H1 (cell line): Measurements from ENCODE around the gene ATP2A3. TPM values are rescaled to one million over a fixed set of nuclear protein-coding genes. Genes with fewer than 3 reads are reported as not detected.

ENCODE experiments used
- CTCF ChIA-PET: fragments of 300-600 bp; sonication (Branson Sonifier 250); formaldehyde crosslinking; loops from one replicate; lab custom pipeline; 2021; ENCODE audit not compliant: partially characterized antibody; lab: Charles Lee
- POLR2A ChIA-PET: fragments of 300-600 bp; sonication (Branson Sonifier 250); formaldehyde crosslinking; loops from one replicate; lab custom pipeline; 2021; ENCODE audit warnings: inconsistent platforms; ENCODE audit not compliant: partially characterized antibody; lab: Charles Lee
- DNase-seq, 2 experiments: peaks; one replicate each; pipeline versions ENCODE4 v3.0.0 to v3.0.0-alpha.2; 2010 to 2022; ENCODE audit warnings: low spot score in 2 of 2, low read depth in 1 of 2, mixed read lengths in 1 of 2
- FAIRE-seq: peaks from 2 replicates; lab custom pipeline; 2011; peaks lifted over from hg19 to GRCh38; lab: Jason Lieb, UNC
- H2AFZ ChIP-seq: 2 replicates; pipeline ENCODE4 v1.8.1; 2012; ENCODE audit warnings: low read length, inconsistent platforms
- H2AK5ac ChIP-seq: 2 replicates; pipeline ENCODE4 v1.6.1; 2013; ENCODE audit warnings: low read depth, low read length
- H2BK120ac ChIP-seq: replicated peaks from 2 replicates; pipeline ENCODE3; 2013; ENCODE audit warnings: low read depth, low read length, inconsistent platforms
- H2BK12ac ChIP-seq: 2 replicates; pipeline ENCODE4 v1.6.1; 2013; ENCODE audit warnings: low read depth, low read length
- H2BK15ac ChIP-seq: 2 replicates; pipeline ENCODE4 v1.6.1; 2013; ENCODE audit warnings: low read length
- H2BK20ac ChIP-seq: 2 replicates; pipeline ENCODE4 v1.6.1; 2013; ENCODE audit warnings: low read length
- H2BK5ac ChIP-seq: 2 replicates; pipeline ENCODE4 v1.6.1; 2013; ENCODE audit warnings: low read depth, low read length
- H3K14ac ChIP-seq: 2 replicates; pipeline ENCODE4 v1.6.1; 2013; ENCODE audit warnings: inconsistent platforms; ENCODE audit not compliant: insufficient read length
- H3K18ac ChIP-seq: 2 replicates; pipeline ENCODE4 v1.6.1; 2013; ENCODE audit warnings: low read length; ENCODE audit errors: extremely low read depth
- H3K23ac ChIP-seq: 2 replicates; pipeline ENCODE4 v1.6.1; 2013; ENCODE audit warnings: inconsistent platforms; ENCODE audit not compliant: insufficient read length
- H3K23me2 ChIP-seq: 2 replicates; pipeline ENCODE4 v1.6.1; 2013; ENCODE audit warnings: low read depth, low read length
- H3K27ac ChIP-seq: 2 replicates; pipeline ENCODE4 v1.6.1; 2011; ENCODE audit warnings: low read depth, low read length, inconsistent platforms
- H3K27me3 ChIP-seq, 4 experiments: replicated peaks in 1 of 4; 1 replicate in 1 of 4; 2 replicates in 3 of 4; pipeline versions ENCODE4 v1.6.1 to v1.8.1; 2011 to 2013; ENCODE audit warnings: low read length in 3 of 4, mild to moderate bottlenecking in 3 of 4, inconsistent platforms in 2 of 4, mixed read lengths in 2 of 4, moderate library complexity in 1 of 4; ENCODE audit not compliant: control insufficient read depth in 3 of 4, insufficient read depth in 3 of 4; ENCODE audit errors: extremely low read depth in 1 of 4
- H3K36me3 ChIP-seq, 4 experiments: 2 replicates each; pipeline versions ENCODE4 v1.6.1 to v1.8.1; 2011 to 2013; ENCODE audit warnings: mild to moderate bottlenecking in 4 of 4, low read length in 3 of 4, moderate library complexity in 2 of 4, control low read depth in 1 of 4, inconsistent platforms in 1 of 4; ENCODE audit not compliant: insufficient read depth in 4 of 4, control insufficient read depth in 2 of 4
- H3K4ac ChIP-seq: replicated peaks from 2 replicates; pipeline ENCODE3; 2013; ENCODE audit warnings: low read length, low read depth, mixed read lengths, inconsistent platforms; ENCODE audit not compliant: insufficient read length
- H3K4me1 ChIP-seq, 4 experiments: replicated peaks in 1 of 4; 1 replicate in 1 of 4; 2 replicates in 3 of 4; pipeline versions ENCODE4 v1.6.1 to v1.8.1; 2011 to 2013; ENCODE audit warnings: low read length in 3 of 4, inconsistent platforms in 2 of 4, mixed read lengths in 1 of 4; ENCODE audit not compliant: insufficient read depth in 4 of 4, control insufficient read depth in 3 of 4
- H3K4me2 ChIP-seq, 2 experiments: 2 replicates each; pipeline versions ENCODE4 v1.6.1 to v1.8.1; 2011 to 2013; ENCODE audit warnings: low read depth in 2 of 2, low read length in 2 of 2, control low read depth in 1 of 2, inconsistent platforms in 1 of 2, mild to moderate bottlenecking in 1 of 2; ENCODE audit not compliant: insufficient read depth in 1 of 2
- H3K4me3 ChIP-seq, 4 experiments: fragments of 200-600, 300-600 bp in 1 of 4; sonication (generic), shearing (Covaris generic), sonication (Bioruptor Twin) in 1 of 4; 2 replicates each; pipeline versions ENCODE4 v1.5.1 to v1.8.1; 2011 to 2016; ENCODE audit warnings: low read length in 4 of 4, low read depth in 3 of 4, control low read depth in 2 of 4, inconsistent platforms in 2 of 4, mild to moderate bottlenecking in 2 of 4, mixed read lengths in 1 of 4, moderate library complexity in 1 of 4; ENCODE audit not compliant: insufficient read depth in 2 of 4; ENCODE audit errors: extremely low read depth in 1 of 4
- H3K56ac ChIP-seq: replicated peaks from 2 replicates; pipeline ENCODE3; 2013; ENCODE audit warnings: low read depth, mild to moderate bottlenecking, mixed read lengths, low read length, inconsistent platforms; ENCODE audit not compliant: insufficient read length
- H3K79me1 ChIP-seq: 2 replicates; pipeline ENCODE4 v1.6.1; 2013; ENCODE audit warnings: low read depth, low read length, control low read depth
- H3K79me2 ChIP-seq, 2 experiments: 2 replicates each; pipeline versions ENCODE4 v1.6.1 to v1.8.1; 2012 to 2013; ENCODE audit warnings: low read length in 2 of 2, mild to moderate bottlenecking in 2 of 2, inconsistent platforms in 1 of 2; ENCODE audit not compliant: insufficient read depth in 2 of 2, control insufficient read depth in 1 of 2
- H3K9ac ChIP-seq, 4 experiments: replicated peaks in 1 of 4; 1 replicate in 1 of 4; 2 replicates in 3 of 4; pipeline versions ENCODE4 v1.6.1 to v1.8.1; 2011 to 2013; ENCODE audit warnings: low read depth in 3 of 4, low read length in 3 of 4, control low read depth in 2 of 4, mild to moderate bottlenecking in 2 of 4, moderate library complexity in 2 of 4, inconsistent platforms in 1 of 4; ENCODE audit errors: extremely low read depth in 1 of 4
- H3K9me3 ChIP-seq, 2 experiments: 2 replicates each; pipeline versions ENCODE4 v1.6.1 to v1.8.1; 2012 to 2013; ENCODE audit warnings: mild to moderate bottlenecking in 2 of 2, moderate library complexity in 2 of 2, control low read depth in 1 of 2, inconsistent platforms in 1 of 2, low read depth in 1 of 2, low read length in 1 of 2, mixed read lengths in 1 of 2; ENCODE audit not compliant: insufficient read depth in 2 of 2
- H4K20me1 ChIP-seq, 2 experiments: replicated peaks in 1 of 2; 2 replicates each; pipeline versions ENCODE3 to v1.8.1; 2011 to 2013; ENCODE audit warnings: inconsistent platforms in 2 of 2, low read length in 2 of 2, mild to moderate bottlenecking in 1 of 2; ENCODE audit not compliant: insufficient read depth in 2 of 2, control insufficient read depth in 1 of 2
- H4K5ac ChIP-seq: 2 replicates; pipeline ENCODE4 v1.6.1; 2013; ENCODE audit warnings: low read length, low read depth, mixed read lengths, inconsistent platforms; ENCODE audit not compliant: insufficient read length
- H4K8ac ChIP-seq: 2 replicates; pipeline ENCODE4 v1.8.0; 2013; ENCODE audit warnings: mild to moderate bottlenecking, moderate library complexity, low read length, inconsistent platforms; ENCODE audit not compliant: insufficient read depth; ENCODE audit errors: extremely low read depth
- H4K91ac ChIP-seq: replicated peaks from 2 replicates; pipeline ENCODE3; 2013; ENCODE audit warnings: low read length, mixed read lengths, inconsistent platforms; ENCODE audit not compliant: insufficient read length
- ASH2L ChIP-seq: fragments of 200-600, 300-600 bp; sonication (generic); IDR thresholded peaks from one replicate; pipeline ENCODE4 v1.7.1; 2017; ENCODE audit warnings: low read length
- ATF2 ChIP-seq: IDR thresholded peaks from 2 replicates; pipeline ENCODE4 v1.6.1; 2012; ENCODE audit warnings: low read length, inconsistent platforms
- BCL11A ChIP-seq, 2 experiments: IDR thresholded peaks; one replicate each; pipeline ENCODE4 v1.6.1; 2011; ENCODE audit warnings: low read depth in 2 of 2, low read length in 2 of 2, mild to moderate bottlenecking in 2 of 2
- KDM1A ChIP-seq: fragments of 200-600, 300-600 bp; sonication (generic); IDR thresholded peaks from 2 replicates; pipeline ENCODE4 v1.7.1; 2016; ENCODE audit warnings: mild to moderate bottlenecking, low read length, borderline replicate concordance
- KDM4A ChIP-seq: IDR thresholded peaks from one replicate; pipeline ENCODE4 v1.7.1; 2012; ENCODE audit warnings: low read depth, mild to moderate bottlenecking, moderate library complexity, low read length, inconsistent platforms; ENCODE audit not compliant: severe bottlenecking
- NRF1 ChIP-seq: IDR thresholded peaks from 2 replicates; pipeline ENCODE4 v1.6.1; 2011; ENCODE audit warnings: mild to moderate bottlenecking, low read depth, low read length, improper control_type of control experiment
- PHF8 ChIP-seq: fragments of 200-600 bp; sonication (generic); conservative IDR thresholded peaks from 2 replicates; pipeline ENCODE4 v1.7.1; 2012; ENCODE audit warnings: low read depth, mild to moderate bottlenecking, inconsistent platforms, low read length, moderate library complexity
- SIX5 ChIP-seq: IDR thresholded peaks from 2 replicates; pipeline ENCODE4 v1.6.1; 2011; ENCODE audit warnings: mild to moderate bottlenecking, low read depth, low read length
- ZNF274 ChIP-seq: IDR thresholded peaks from 2 replicates; pipeline ENCODE4 v1.7.0; 2012; ENCODE audit warnings: low read length, borderline replicate concordance; ENCODE audit errors: extremely low read depth
- WGBS, 2 experiments: shearing (Covaris generic) in 1 of 2; methylation state at CpG; one replicate each; pipeline versions ENCODE4 v1.1.6 to v1.1.7; 2013 to 2015; ENCODE audit warnings: low lambda C conversion rate in 2 of 2, mixed read lengths in 2 of 2, inconsistent platforms in 1 of 2, low coverage in 1 of 2, missing lambda C conversion rate in 1 of 2; ENCODE audit not compliant: insufficient replicate concordance in 2 of 2, insufficient coverage in 1 of 2, insufficient read length in 1 of 2; ENCODE audit errors: extremely low coverage in 1 of 2, missing lambda C conversion rate in 1 of 2; 5-methylcytosine and 5-hydroxymethylcytosine counted together
- polyA plus RNA-seq, 7 experiments: library from polyadenylated mRNA; depleted of rRNA in 3 of 7; stranded (reverse) in 5 of 7; unstranded in 2 of 7; fragments of >200 nt in 5 of 7; fragments of 200-250 nt in 2 of 7; gene quantifications; 1 replicate in 5 of 7; 2 replicates in 1 of 7; 4 replicates in 1 of 7; pipeline versions ENCODE4 v1.2.1 to v1.2.3, GENCODE V29; 2011 to 2013; ENCODE audit warnings: missing spikeins in 2 of 7, mixed read lengths in 2 of 7
- total RNA-seq: library from RNA; stranded (reverse); fragmentation: NEBNext Ultra II Directional; extraction: Animal tissue kit (Norgen Biotek cat#: 25700); gene quantifications from 2 replicates; pipeline ENCODE4 v1.2.1, GENCODE V29; 2021

ATP2A3 gene
- total and polyA plus RNA-seq, 2 of the 8 experiments (the other 6 are each of a cell fraction or from before 2014, with no cell fraction given), result 18.4 to 32.5 TPM

- Histone ChIP-seq H3K4me2 (no peak overlapping the region), H2AK5ac (no peak overlapping the region), H2BK15ac (no peak overlapping the region), H3K79me1 (no peaks in the 10 kb centered on the region), H2BK120ac (no peak overlapping the region), H3K4ac (no peak overlapping the region), H3K9ac (no peak overlapping the region), H3K23ac (no peak overlapping the region), H4K20me1 (no peaks in the 10 kb centered on the region), H2BK5ac (no peak overlapping the region), H3K9me3 (no peaks in the 10 kb centered on the region), H3K23me2 (no peaks in the 10 kb centered on the region), H2BK20ac (no peak overlapping the region), H4K5ac (no peak overlapping the region), H3K4me3 (no peak overlapping the region), H2BK12ac (no peak overlapping the region), H3K56ac (no peak overlapping the region), H3K4me1 (peaks cover 0 to 16% (median 9%) of the 10 kb centered on the region in 4 experiments; a peak in 6 of 7 replicates), H4K8ac (no peak overlapping the region), H3K27ac (no peak overlapping the region), H3K14ac (no peak overlapping the region), H2AFZ (no peak overlapping the region), H3K79me2 (no peaks in the 10 kb centered on the region), H4K91ac (no peak overlapping the region), H3K27me3 (no peaks in the 10 kb centered on the region), H3K18ac (no peak overlapping the region), H3K36me3 (peaks cover 0 to 7% (median 2%) of the 10 kb centered on the region in 4 experiments; a peak in 2 of 8 replicates)
- no peak for FAIRE-seq
- ChIA-PET CTCF (interaction anchor here (0.7 to 8.3 kb wide), 25 partner anchors 9 to 270 kb away, joined by 3 to 102 read pairs (median 4); partner anchors contain the start of gene P2RX1), POLR2A (interaction anchor here (2.5 kb wide), 1 partner anchor 85 kb away, joined by 5 read pairs; no protein-coding TSS in a partner anchor)
- TF ChIP-seq ATF2 (no peak), KDM1A (no peak), KDM4A (no peak), BCL11A (IDR thresholded peaks at IDR 0.05; ENCODE audit: low read depth in 2 of 2, low read length in 2 of 2) (no peak), ZNF274 (no peak), ASH2L (no peak), SIX5 (no peak), NRF1 (no peak), PHF8 (no peak)
- no peak for DNase-seq
- WGBS, 2 experiments, result 97% methylated on average over 25 of the region's 27 CpGs; no CpG with 5 or more reads in 1 of the 2 experiments
Measured at GRCh38 chr17:4007346-4008081, 43.3 kb upstream of the ATP2A3 start.
